NT2/D1 (cell line): ENCODE results near the gene DCBLD1.

Source experiments
- DNase-seq: peaks from one replicate; pipeline ENCODE4 v3.0.0-alpha.2; 2011; ENCODE audit warnings: low read depth, low spot score
- H3K27me3 ChIP-seq: 2 replicates; pipeline ENCODE4 v1.6.0; 2011; ENCODE audit warnings: mild to moderate bottlenecking; ENCODE audit not compliant: insufficient read length, insufficient read depth
- H3K36me3 ChIP-seq: 2 replicates; pipeline ENCODE4 v1.6.1; 2011; ENCODE audit warnings: mild to moderate bottlenecking, low read length, mixed read lengths; ENCODE audit not compliant: insufficient read depth, insufficient read length
- H3K4me1 ChIP-seq: 2 replicates; pipeline ENCODE4 v1.5.1; 2011; ENCODE audit not compliant: insufficient read depth, insufficient read length
- H3K4me3 ChIP-seq: 2 replicates; pipeline ENCODE4 v1.5.1; 2011; ENCODE audit warnings: low read depth; ENCODE audit not compliant: insufficient read length
- H3K9ac ChIP-seq: 2 replicates; pipeline ENCODE4 v1.6.0; 2011; ENCODE audit warnings: low read depth; ENCODE audit not compliant: insufficient read length
- H3K9me3 ChIP-seq: 2 replicates; pipeline ENCODE4 v1.5.1; 2011; ENCODE audit warnings: mild to moderate bottlenecking, low read length; ENCODE audit not compliant: insufficient read depth
- SUZ12 ChIP-seq: IDR thresholded peaks from 2 replicates; pipeline ENCODE4 v1.6.1; 2011; ENCODE audit not compliant: insufficient read length, insufficient read depth; ENCODE audit errors: extremely low read depth
- YY1 ChIP-seq: IDR thresholded peaks from 2 replicates; pipeline ENCODE4 v1.6.1; 2011; ENCODE audit not compliant: insufficient read length, insufficient read depth
- ZNF274 ChIP-seq: IDR thresholded peaks from 2 replicates; pipeline ENCODE4 v1.6.1; 2011; ENCODE audit warnings: mild to moderate bottlenecking, low read depth, low read length

DCBLD1 gene

DNA sequence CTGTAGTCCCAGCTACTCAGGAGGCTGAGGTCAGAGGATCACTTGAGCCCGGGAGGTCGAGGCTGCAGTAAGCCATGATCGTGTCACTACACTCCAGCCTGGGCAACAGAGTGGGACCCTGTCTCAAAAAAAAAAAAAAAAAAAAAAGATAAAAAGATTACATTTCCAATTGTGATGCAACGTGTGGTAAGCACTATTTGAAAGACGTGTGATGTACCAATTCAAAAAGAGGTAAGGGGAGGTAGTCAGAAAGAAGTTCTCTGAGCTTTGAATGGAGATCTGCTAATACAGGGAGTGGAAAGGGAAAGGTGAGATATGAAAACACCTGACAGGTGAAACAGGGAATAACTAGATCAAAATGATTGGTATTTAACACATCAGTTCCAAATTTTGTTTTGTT is 108.0 kb downstream of the DCBLD1 start:
- TF ChIP-seq ZNF274 (no peak), YY1 (no peak), SUZ12 (no peak)
- Histone ChIP-seq H3K9ac (no peak overlapping the region), H3K4me3 (no peak overlapping the region), H3K36me3 (peaks cover 35% of the 10 kb centered on the region), H3K27me3 (no peaks in the 10 kb centered on the region), H3K9me3 (no peaks in the 10 kb centered on the region), H3K4me1 (no peaks in the 10 kb centered on the region)
- no peak for DNase-seq

DNA sequence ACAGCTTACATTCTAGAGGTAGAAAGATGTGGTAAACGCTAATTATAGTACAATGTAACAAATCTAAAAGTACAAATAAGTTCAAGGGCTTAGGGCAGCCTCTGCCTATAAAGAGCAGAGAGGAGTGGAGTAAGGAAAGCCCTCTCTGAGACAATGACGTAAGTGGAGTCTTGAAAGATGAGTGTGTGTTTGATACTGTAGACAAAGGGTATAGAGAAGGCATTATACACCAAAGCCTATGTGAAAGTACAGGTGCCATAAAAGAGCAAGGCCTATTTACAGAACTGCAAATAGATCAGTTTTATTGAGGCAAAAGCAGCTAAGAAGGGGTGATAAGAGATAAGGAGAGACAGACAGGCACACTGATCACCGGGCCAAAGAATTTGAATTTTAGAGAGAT is 108.9 kb downstream of the DCBLD1 start:
- no peaks in the 10 kb centered on the region for H3K9me3 ChIP-seq
- no peak for DNase-seq
- no peak overlapping the region for H3K9ac ChIP-seq
- H3K27me3 ChIP-seq = no peaks in the 10 kb centered on the region
- no peak overlapping the region for H3K4me3 ChIP-seq
- no peak for TF ChIP-seq ZNF274
- H3K4me1 ChIP-seq = no peaks in the 10 kb centered on the region
- H3K36me3 ChIP-seq = peaks cover 33% of the 10 kb centered on the region

- H3K9me3 ChIP-seq = no peaks in the 10 kb centered on the region; the same call in none of the 2 replicates
- H3K27me3 ChIP-seq = no peaks in the 10 kb centered on the region
- TF ChIP-seq ZNF274 (no peak), SUZ12 (no peak), YY1 (no peak)
- no peaks in the 10 kb centered on the region for H3K4me1 ChIP-seq
- DNase-seq = no peak
- no peak overlapping the region for H3K9ac ChIP-seq
- H3K36me3 ChIP-seq = peaks cover 37% of the 10 kb centered on the region
- no peak overlapping the region for H3K4me3 ChIP-seq
Measured at GRCh38 chr6:117592983-117593759, 110.7 kb downstream of the DCBLD1 start.

DNA sequence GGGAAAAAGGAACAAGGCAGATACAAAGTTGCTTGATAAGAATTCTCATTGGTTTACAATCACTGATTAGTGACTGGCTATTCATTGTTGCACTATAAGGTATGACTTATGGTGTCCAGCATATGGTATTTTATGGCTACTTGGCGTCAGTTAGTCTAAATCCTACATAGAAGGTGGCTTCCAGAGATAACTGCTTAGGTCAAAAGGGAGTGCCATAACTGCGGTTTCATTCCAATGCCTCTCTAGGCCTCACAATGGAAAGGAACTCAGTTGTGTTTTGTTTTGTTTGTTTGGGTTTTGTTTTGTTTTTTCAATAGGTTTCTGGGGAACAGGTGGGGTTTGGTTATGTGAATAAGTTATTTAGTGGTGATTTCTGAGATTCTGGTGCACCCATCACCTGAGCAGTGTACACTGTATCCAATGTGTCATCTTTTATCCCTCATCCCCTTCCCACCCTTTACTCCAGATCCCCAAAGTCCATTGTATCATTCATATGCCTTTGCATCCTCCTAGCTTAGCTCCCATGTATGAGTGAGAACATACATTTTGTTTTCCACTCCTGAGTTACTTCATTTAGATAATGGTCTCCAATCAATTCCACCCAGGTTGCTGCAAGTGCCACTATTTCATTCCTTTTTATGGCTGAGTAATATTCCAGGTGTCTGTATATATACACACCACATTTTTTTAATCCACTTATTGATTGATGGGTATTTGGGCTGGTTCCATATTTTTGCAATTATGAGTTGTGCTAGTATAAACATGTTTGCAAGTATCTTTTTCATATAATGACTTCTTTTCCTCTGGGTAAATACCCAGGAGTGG is 112.8 kb downstream of the DCBLD1 start:
- Histone ChIP-seq H3K9me3 (no peaks in the 10 kb centered on the region; the same call in none of the 2 replicates), H3K4me1 (no peaks in the 10 kb centered on the region), H3K9ac (no peak overlapping the region), H3K4me3 (no peak overlapping the region), H3K27me3 (no peaks in the 10 kb centered on the region), H3K36me3 (peaks cover 36% of the 10 kb centered on the region)
- no peak for TF ChIP-seq SUZ12
- no peak for TF ChIP-seq YY1
- no peak for TF ChIP-seq ZNF274
- DNase-seq = no peak

DNA sequence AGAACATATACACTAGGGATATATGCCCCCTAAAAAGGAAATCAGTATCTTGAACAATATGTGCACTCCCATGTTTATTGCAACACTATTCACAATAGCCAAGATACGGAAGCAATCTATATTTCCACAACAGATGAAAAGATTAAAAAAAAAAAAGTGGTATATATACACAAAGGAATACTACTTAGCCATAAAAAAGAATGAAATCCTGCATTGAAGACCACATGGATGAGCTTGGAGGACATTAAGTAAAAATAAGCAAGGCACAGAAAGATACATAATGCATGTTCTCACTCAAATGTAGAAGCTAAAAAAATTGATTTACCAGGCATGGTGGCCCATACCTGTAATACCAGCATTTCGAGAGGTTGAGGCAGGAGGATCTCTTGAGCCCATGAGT is 115.3 kb downstream of the DCBLD1 start:
- no peak for DNase-seq
- Histone ChIP-seq H3K36me3 (peaks cover 30% of the 10 kb centered on the region), H3K4me3 (no peak overlapping the region), H3K27me3 (no peaks in the 10 kb centered on the region), H3K9me3 (no peaks in the 10 kb centered on the region; the same call in none of the 2 replicates), H3K4me1 (no peaks in the 10 kb centered on the region), H3K9ac (no peak overlapping the region)
- TF ChIP-seq ZNF274 (no peak), YY1 (no peak), SUZ12 (no peak)
